Measurements from ENCODE around the gene MAN2A2. TPM values are rescaled to one million over a fixed set of nuclear protein-coding genes. Genes with fewer than 3 reads are reported as not detected.

The MAN2A2 gene
- total and polyA plus RNA-seq, 2 donors (not counting 3 experiments of a cell fraction or from before 2014, with no cell fraction given) = 60.9 to 77.7 TPM

DNA sequence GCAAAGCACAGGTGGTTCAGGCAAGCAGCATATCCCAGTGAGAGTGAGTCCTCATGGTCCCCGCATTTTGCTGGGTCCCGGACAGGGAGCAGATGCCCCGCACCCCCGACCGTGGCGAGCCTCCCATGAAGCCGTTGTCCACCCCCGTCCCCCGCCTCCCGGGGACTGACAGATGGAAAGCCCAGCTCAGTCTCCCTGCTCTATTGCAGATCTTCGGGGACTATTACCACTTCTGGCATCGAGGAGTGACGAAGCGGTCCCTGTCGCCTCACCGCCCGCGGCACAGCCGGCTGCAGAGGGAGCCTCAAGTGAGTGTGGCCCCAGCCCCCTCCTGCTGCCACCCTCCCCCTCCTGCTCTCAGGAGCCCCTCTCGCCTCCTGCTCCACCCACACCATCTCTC, 27.1 kb upstream of the MAN2A2 start:
- intact Hi-C loops (cut with micrococcal nuclease) (no loop called here), dilution Hi-C loops (cut with MboI; ENCODE audit: extremely low pct_ligation_motif_present, low sequenced_read_pairs) (no loop called here)
- POLR2A ChIA-PET = no interaction called here
- FAIRE-seq (no peak), DNase-seq (ENCODE audit: low read depth, low spot score) (no peak)
- no peaks in the 10 kb centered on the region for H3K9me3 ChIP-seq (replicated peaks; ENCODE audit: control insufficient read depth, insufficient read depth, low read length)
- H3K27ac ChIP-seq (ENCODE audit: insufficient read depth, low read depth, low read length) = no peak overlapping the region
- peaks cover 43% of the 10 kb centered on the region for H3K79me2 ChIP-seq (ENCODE audit: control insufficient read depth, insufficient read depth, low read length)
- CTCF ChIA-PET = no interaction called here
- H3K4me3 ChIP-seq (replicated peaks in 1 of 3; ENCODE audit: insufficient read depth in 1 of 3, low read depth in 1 of 3, low read length in 3 of 3) = no peak overlapping the region
- no peak for TF ChIP-seq JUN (IDR thresholded peaks at IDR 0.05; ENCODE audit: borderline replicate concordance, insufficient read depth, insufficient read length, low read depth)
- TF ChIP-seq EZH2 (IDR thresholded peaks at IDR 0.05; ENCODE audit: borderline replicate concordance, low read depth, low read length, severe bottlenecking) = no peak
- no peak for TF ChIP-seq POLR2AphosphoS5 (IDR thresholded peaks at IDR 0.05; ENCODE audit: insufficient read depth, low read depth, low read length)
- no peak for TF ChIP-seq MYC (IDR thresholded peaks at IDR 0.05; ENCODE audit: low read depth, low read length)
- TF ChIP-seq FOS (IDR thresholded peaks at IDR 0.05; ENCODE audit: borderline replicate concordance, insufficient read depth, low read length) = no peak
- TF ChIP-seq, protein P1, sequence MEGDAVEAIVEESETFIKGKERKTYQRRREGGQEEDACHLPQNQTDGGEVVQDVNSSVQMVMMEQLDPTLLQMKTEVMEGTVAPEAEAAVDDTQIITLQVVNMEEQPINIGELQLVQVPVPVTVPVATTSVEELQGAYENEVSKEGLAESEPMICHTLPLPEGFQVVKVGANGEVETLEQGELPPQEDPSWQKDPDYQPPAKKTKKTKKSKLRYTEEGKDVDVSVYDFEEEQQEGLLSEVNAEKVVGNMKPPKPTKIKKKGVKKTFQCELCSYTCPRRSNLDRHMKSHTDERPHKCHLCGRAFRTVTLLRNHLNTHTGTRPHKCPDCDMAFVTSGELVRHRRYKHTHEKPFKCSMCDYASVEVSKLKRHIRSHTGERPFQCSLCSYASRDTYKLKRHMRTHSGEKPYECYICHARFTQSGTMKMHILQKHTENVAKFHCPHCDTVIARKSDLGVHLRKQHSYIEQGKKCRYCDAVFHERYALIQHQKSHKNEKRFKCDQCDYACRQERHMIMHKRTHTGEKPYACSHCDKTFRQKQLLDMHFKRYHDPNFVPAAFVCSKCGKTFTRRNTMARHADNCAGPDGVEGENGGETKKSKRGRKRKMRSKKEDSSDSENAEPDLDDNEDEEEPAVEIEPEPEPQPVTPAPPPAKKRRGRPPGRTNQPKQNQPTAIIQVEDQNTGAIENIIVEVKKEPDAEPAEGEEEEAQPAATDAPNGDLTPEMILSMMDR (IDR thresholded peaks at IDR 0.05; ENCODE audit: extremely low read depth in 1 of 2, insufficient read depth in 1 of 2, low read depth in 1 of 2, low read length in 2 of 2) = no peak
- TF ChIP-seq, protein P2, sequence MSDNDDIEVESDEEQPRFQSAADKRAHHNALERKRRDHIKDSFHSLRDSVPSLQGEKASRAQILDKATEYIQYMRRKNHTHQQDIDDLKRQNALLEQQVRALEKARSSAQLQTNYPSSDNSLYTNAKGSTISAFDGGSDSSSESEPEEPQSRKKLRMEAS (IDR thresholded peaks at IDR 0.05; ENCODE audit: insufficient read depth, insufficient read length) = no peak
- no peak for TF ChIP-seq POLR2A (IDR thresholded peaks at IDR 0.05; ENCODE audit: low read depth, low read length)
- no peak for TF ChIP-seq GATA2 (IDR thresholded peaks at IDR 0.05; ENCODE audit: insufficient read depth, insufficient read length, low read depth, low read length)
- peaks cover 23% of the 10 kb centered on the region for H3K4me1 ChIP-seq (ENCODE audit: control insufficient read depth, extremely low read depth, insufficient read depth, low read length)
- BruUV-seq (replicated peaks) = no TSS peak
- peaks cover 12 to 43% of the 10 kb centered on the region in 2 experiments for H3K36me3 ChIP-seq (ENCODE audit: control insufficient read depth in 2 of 2, extremely low read depth in 1 of 2, insufficient read depth in 2 of 2, low read length in 2 of 2)
- no peaks in the 10 kb centered on the region for H3K27me3 ChIP-seq (ENCODE audit: control insufficient read depth in 2 of 2, insufficient read depth in 2 of 2, low read length in 2 of 2)
- no peak overlapping the region for H3K4me2 ChIP-seq (ENCODE audit: insufficient read depth, low read length)
- no peak overlapping the region for H2AFZ ChIP-seq (ENCODE audit: low read depth, low read length)
- H4K20me1 ChIP-seq (replicated peaks; ENCODE audit: control insufficient read depth, extremely low read depth, insufficient read depth, low read length) = no peaks in the 10 kb centered on the region
- H3K9ac ChIP-seq (replicated peaks; ENCODE audit: extremely low read depth, insufficient read depth, low read length) = no peak overlapping the region
- H3K9me1 ChIP-seq (replicated peaks; ENCODE audit: control insufficient read depth, extremely low read depth, insufficient read depth, low read length) = no peaks in the 10 kb centered on the region
